Measurements from ENCODE around the gene AGPS.
"Not testable (repeated sequence)": the region's sequence is repeated elsewhere in the genome, so short reads cannot be mapped to it uniquely, and the experiment has no call there.

Gene AGPS

DNA sequence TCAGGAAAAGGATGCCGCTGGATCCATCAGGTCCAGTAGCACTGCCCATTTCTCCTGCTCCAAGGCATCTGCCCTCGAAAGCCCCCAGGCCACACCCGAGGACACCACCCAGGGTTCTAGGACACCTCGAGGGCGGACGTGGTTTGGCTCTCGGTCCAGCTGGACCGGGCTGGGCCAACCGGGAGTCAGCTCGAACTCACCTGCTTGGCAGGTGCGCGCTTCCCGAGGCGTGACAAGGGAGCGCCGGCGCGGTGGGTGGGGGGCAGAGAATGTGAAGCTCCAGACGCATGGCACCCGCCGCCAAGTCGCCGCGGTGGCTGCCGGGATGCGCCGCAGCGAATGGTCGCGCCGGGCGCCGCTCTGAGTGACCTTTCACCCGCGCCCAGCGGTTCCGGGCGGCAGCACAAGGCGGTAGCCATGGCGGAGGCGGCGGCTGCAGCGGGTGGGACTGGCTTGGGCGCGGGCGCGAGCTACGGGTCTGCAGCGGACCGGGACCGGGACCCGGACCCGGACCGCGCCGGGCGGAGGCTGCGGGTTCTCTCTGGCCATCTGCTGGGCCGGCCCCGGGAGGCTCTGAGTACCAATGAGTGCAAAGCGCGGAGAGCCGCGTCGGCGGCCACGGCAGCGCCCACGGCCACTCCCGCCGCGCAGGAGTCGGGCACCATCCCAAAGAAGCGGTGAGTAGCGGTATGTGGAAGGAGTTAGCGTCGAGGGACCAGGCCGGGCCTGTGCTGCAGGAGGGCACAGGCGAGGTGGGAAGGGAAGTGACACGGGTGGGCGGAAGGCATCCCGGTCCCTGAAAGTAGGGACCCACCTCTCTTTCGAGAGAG lies at the start of gene AGPS:
TSS of gene AGPS (plus strand) at position 401 of the 830 bp plus-strand sequence. CDS start at position 418, 17 bp downstream.
- peak; percentile 73 to 76 for DNase-seq

- no peak for DNase-seq
Observed at GRCh38 chr2:177343773-177344172, 48.8 kb upstream of the AGPS start.

- no peak for DNase-seq
Observed at GRCh38 chr2:177344316-177344715, 48.3 kb upstream of the AGPS start.

DNA sequence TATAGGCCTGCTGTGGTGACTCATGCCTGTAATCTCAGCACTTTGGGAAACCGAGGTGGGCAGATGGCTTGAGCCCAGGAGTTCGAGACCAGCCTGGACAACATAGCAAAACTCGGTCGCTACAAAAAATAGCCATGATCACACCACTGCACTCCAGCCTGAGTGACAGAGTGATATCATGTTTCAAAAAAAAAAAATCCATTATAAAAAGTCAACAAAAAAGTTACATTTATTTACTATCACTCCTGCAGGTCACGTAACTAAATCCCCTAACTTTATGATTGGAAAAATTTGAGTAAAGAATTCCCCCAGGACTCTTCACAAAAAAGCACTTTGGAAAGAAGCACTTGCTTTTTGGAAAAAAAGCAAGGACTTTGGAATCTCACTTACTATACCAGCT lies 46.4 kb upstream of the AGPS start:
- no peak for DNase-seq

DNA sequence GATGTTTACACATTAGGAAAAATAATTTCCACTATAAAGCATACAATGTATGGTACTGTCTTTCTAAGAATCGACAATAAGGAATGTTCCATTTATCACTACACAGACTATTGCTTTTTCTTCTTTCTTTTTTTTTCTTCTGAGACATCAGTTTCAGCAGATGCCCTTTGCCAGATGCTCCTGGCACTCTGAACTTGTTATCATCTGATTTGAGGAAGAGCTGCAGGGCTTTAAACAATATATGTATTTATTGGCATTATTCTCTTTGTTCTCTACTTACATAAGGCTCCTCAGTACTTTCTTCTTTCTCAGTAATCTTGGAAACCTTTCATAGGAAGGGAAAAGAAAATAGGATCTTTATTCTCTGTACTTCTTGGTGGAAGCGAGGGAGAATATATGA lies 45.0 kb upstream of the AGPS start:
- DNase-seq: no peak

GRCh38 chr2:177348118-177348654 lies 44.4 kb upstream of the AGPS start:
- DNase-seq: no peak

DNA sequence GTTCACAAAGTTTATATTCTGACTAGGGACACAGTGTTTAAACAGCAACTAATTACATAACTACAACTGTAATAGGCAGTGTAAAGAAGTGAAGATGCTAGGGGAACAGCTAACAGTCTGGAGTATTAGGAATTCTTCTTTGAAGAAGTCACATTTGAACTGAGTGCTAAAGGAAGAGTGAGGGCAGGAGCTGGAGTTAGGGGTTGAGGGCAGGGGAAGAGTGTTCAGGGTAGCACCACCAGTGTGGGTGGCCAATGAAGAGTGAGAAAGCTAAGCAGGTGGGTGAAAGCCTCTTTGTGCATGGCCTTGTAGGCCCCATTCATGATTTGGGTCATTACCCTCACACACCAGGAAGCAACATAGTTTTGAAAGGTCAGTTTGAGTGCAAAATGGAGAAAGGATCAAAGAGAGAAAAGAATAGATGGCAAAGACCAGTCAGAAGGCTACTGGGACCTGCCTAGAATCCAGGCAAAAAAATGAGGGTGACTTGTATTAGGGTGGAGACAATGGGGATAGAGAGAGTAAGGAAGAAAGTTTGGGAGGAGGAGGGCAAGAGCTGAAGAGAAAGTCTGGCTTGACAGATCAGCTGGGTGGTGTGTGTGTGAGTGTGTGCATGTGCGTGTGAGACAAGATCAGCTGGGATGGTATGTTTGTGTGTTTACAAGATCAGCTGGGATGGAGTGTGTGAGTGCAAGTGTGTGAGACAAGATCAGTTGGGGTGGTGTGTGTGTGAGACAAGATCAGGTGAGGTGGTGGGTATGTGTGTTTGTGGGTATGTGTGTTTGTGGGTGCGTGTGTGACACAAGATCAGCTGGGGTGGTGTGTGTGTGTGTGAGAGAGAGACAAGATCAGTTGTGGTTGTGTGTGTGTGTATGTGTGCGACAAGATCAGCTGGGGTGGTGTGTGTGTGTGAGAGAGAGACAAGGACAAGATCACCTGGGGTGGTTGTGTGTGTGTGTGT lies 43.6 kb upstream of the AGPS start:
- DNase-seq: no peak

DNA sequence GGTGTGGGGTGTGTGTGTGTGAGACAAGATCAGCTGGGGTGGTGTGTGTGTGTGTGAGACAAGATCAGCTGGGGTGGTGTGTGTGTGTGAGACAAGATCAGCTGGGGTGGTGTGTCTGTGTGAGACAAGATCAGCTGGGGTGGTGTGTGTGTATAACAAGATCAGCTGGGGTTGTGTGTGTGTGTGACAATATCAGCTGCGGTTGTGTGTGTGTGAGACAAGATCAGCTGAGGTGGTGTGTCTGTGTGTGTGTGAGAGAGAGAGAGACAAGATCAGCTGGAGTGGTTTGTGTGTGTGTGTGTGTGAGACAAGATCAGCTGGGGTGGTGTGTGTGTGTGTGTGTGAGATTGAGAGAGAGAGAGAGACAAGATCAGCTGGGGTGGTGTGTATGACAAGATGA lies 41.9 kb upstream of the AGPS start:
- DNase-seq: not testable (repeated sequence)

DNA sequence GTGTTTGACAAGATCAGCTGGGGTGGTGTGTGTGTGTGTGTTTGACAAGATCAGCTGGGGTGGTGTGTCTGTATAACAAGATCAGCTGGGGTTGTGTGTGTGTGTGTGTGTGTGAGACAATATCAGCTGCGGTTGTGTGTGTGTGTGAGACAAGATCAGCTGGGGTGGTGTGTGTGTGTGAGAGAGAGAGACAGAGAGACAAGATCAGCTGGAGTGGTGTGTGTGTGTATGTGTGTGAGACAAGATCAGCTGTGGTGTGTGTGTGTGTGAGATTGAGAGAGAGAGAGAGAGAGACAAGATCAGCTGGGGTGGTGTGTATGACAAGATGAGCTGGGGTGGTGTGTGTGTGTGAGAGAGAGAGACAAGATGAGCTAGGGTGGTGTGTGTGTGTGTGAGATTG lies 41.5 kb upstream of the AGPS start:
- not testable (repeated sequence) for DNase-seq

DNA sequence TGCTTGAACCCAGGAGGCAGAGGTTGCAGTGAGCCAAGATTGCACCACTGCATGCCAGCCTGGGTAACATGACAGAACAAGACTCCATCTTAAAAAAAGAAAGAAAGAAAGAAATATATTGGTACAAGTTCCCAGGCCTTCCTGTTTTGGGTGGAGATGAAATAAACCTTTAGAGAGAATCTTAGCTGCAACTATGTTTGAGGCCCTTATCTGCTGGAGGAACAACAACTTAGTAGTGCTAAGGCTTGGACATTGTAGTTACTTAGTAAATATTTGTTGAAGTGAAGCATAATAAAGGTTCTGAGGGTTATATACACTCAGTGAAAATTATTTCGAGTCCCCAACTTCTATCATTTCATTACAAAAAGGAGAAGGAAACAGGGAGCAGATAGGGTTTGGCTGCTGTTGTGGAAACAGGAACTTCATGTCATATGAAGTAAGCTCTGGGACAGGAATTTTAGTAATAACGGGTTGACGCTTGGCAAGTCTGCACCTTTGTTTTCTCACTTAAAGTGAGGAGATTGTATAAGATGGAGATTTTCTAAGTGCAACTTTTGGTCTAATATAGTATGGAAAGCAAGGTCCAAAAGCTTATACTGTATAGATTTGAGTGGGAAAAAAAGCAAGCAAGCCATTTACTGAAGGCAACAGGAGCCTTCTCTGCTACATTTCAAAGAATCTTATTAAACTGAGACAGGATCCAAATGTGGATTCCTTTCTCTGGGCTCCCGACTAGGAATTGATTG lies 40.0 kb upstream of the AGPS start:
- peak; percentile 40 to 69 for DNase-seq

- DNase-seq: peak in 1 of 2 donors; percentile 10
Observed at GRCh38 chr2:177353187-177353478, 39.4 kb upstream of the AGPS start.

GRCh38 chr2:177354541-177354940 lies 38.0 kb upstream of the AGPS start:
- DNase-seq: not testable (repeated sequence)

GRCh38 chr2:177355874-177356273 lies 36.7 kb upstream of the AGPS start:
- no peak for DNase-seq

GRCh38 chr2:177359836-177360595 lies 32.6 kb upstream of the AGPS start:
- no peak for DNase-seq

DNA sequence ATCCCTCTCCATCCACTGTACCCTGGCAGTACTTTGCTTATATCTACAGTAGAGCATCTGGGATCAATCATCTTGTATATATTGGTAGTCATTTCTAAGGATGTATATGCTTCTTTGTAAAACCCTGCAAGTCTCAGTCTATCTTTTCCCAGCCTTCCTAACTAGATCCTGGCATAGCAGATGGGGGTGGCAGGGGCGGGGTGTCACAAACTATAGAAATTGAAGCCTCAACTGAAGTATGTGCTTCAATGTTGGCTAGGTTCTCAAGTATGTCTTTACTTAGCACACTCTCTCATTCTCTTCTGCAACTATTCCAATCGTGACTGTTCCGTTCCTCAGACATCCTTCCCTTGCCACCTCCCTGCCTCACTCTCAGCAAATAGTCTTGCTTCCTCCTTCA lies 30.1 kb upstream of the AGPS start:
- DNase-seq: no peak

DNA sequence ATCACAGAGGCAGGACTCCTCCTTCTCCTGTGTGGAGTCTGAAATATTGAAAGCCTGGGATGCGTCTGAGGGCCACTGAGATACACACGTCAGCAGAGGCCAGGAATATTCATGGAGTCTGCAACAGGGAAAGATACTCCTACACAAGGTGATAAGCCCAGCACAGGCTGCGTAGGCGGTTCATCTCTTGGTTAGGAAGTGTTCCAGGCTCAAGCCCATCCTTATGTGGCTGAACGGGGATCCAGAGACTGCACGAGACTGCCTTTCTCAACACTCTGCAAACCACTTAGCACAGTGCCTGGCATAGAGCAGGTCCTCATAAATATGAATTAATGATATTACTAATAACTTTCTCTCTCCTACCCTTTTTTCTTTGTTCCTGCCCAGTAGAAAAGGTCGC lies 29.2 kb upstream of the AGPS start:
- DNase-seq: no peak

DNA sequence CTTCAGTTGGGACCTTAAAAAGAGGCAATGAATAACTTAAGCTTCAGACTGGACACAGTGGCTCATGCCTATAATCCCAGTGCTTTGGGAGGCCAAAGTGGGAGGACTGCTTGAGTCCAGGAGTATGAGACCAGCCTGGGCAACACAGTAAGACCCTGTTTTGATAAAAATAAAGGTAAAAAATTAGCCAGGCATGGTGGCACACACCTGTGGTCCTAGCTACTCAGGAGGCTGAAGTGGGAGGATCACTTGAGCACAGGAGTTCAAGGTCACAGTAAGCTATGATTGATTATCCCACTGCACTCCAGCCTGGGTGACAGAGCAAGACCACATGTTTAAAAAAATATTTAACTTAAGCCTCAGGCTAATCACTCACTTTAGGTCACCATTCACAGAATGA lies 26.8 kb upstream of the AGPS start:
- not testable (repeated sequence) for DNase-seq

GRCh38 chr2:177368023-177368422 lies 24.6 kb upstream of the AGPS start:
- not testable (repeated sequence) for DNase-seq

GRCh38 chr2:177379354-177379753 lies 13.2 kb upstream of the AGPS start:
- DNase-seq: no peak

GRCh38 chr2:177380181-177380580 lies 12.4 kb upstream of the AGPS start:
- DNase-seq: no peak

- DNase-seq: no peak
Observed at GRCh38 chr2:177383935-177384334, 8.6 kb upstream of the AGPS start.

- DNase-seq: no peak
Observed at GRCh38 chr2:177385151-177385550, 7.4 kb upstream of the AGPS start.
